Transverse colon (tissue), 4 donors: Measurements from ENCODE around the gene VEPH1. TPM values are rescaled to one million over a fixed set of nuclear protein-coding genes. Genes with fewer than 3 reads are reported as not detected.

Experiments
- DNase-seq: peaks from one replicate; pipeline ENCODE4 v3.0.0-alpha.2; 2019
- H3K27ac ChIP-seq, 4 donors: fragments of 200-600 bp; sonication (generic); 2 replicates each; pipeline ENCODE4 v1.5.1; 2016 to 2018; ENCODE audit warnings: inconsistent platforms in 4 of 4
- H3K27me3 ChIP-seq: fragments of 200-600 bp; sonication (generic); 2 replicates; pipeline ENCODE4 v1.5.1; 2017; ENCODE audit warnings: inconsistent platforms
- H3K36me3 ChIP-seq, 4 donors: fragments of 200-600 bp; sonication (generic); 2 replicates each; pipeline ENCODE4 v1.5.1; 2017 to 2019; ENCODE audit warnings: inconsistent platforms in 4 of 4
- H3K4me1 ChIP-seq, 4 donors: fragments of 200-600 bp; sonication (generic); 2 replicates each; pipeline ENCODE4 v1.5.1; 2017 to 2020; ENCODE audit warnings: inconsistent platforms in 4 of 4
- H3K4me3 ChIP-seq, 4 donors: fragments of 200-600 bp; sonication (generic); 1 replicate in 1 of 4; 2 replicates in 3 of 4; pipeline versions ENCODE4 v1.5.1 to v1.6.1; 2017 to 2019; ENCODE audit warnings: inconsistent platforms in 4 of 4
- H3K9me3 ChIP-seq, 2 donors: fragments of 200-600 bp; sonication (generic); 2 replicates each; pipeline ENCODE4 v1.5.1; 2017 to 2019; ENCODE audit warnings: inconsistent platforms in 2 of 2
- CTCF ChIP-seq, 5 experiments: fragments of 200-600 bp in 3 of 5; fragments of 450-650 bp in 2 of 5; sonication (generic) in 3 of 5; IDR thresholded peaks; 1 replicate in 2 of 5; 2 replicates in 3 of 5; pipeline ENCODE4 v1.5.1; 2016 to 2017; ENCODE audit warnings: antibody characterized with exemption in 5 of 5, inconsistent platforms in 3 of 5, mild to moderate bottlenecking in 2 of 5, moderate library complexity in 1 of 5
- EP300 ChIP-seq: sonication (generic); formaldehyde crosslinking; IDR thresholded peaks from one replicate; pipeline ENCODE4 v1.6.1; 2017; ENCODE audit warnings: antibody characterized with exemption, low read depth
- POLR2A ChIP-seq: fragments of 450-650 bp; IDR thresholded peaks from one replicate; pipeline ENCODE4 v1.6.1; 2016; ENCODE audit warnings: antibody characterized with exemption, mild to moderate bottlenecking, moderate library complexity
- POLR2AphosphoS5 ChIP-seq, 3 donors: sonication (generic); formaldehyde crosslinking; IDR thresholded peaks; one replicate each; pipeline ENCODE4 v1.6.1; 2016; ENCODE audit warnings: antibody characterized with exemption in 3 of 3
- WGBS, 2 donors: methylation state at CpG; one replicate each; pipeline ENCODE4 v1.1.5; 2018; ENCODE audit warnings: low coverage in 1 of 2; 5-methylcytosine and 5-hydroxymethylcytosine counted together
- in situ Hi-C, 4 donors: fragments of 200-750 bp; cut with MboI; loops; one replicate each; pipeline versions ENCODE4 v1.15.0 to v1.15.1; 2017; ENCODE audit warnings: low sequenced_read_pairs in 3 of 4, low pct_ligation_motif_present in 1 of 4, low pct_unique_long_range_greater_than_20kb in 1 of 4
- intact Hi-C: fragments of 100-400 bp; cut with DNase I; formaldehyde crosslinking; loops from one replicate; pipeline ENCODE4 v1.15.1; 2023; ENCODE audit warnings: low total_unique reads
- total RNA-seq, 4 donors: library from RNA; depleted of rRNA; stranded (reverse); fragments of >200 nt; gene quantifications; one replicate each; pipeline ENCODE4 v1.1.0, GENCODE V29; 2016

VEPH1 gene
- total RNA-seq, 4 donors from 2014 or later, result 0.20 to 4.1 (median 0.90) TPM

GRCh38 chr3:157259825-157260224 lies 243.4 kb downstream of the VEPH1 start:
- H3K27me3 ChIP-seq, result no peaks in the 10 kb centered on the region
- no peaks in the 10 kb centered on the region for H3K4me1 ChIP-seq
- in situ Hi-C loops (no loop called here), intact Hi-C loops (no loop called here)
- no peaks in the 10 kb centered on the region for H3K9me3 ChIP-seq
- no peak for DNase-seq
- 77 to 100% methylated on average over 1 to 2 of the region's 2 CpGs for WGBS, 2 donors
- H3K27ac ChIP-seq, result no peak overlapping the region
- H3K36me3 ChIP-seq, result no peaks in the 10 kb centered on the region
- no peak overlapping the region for H3K4me3 ChIP-seq
- no peak for TF ChIP-seq EP300
- TF ChIP-seq POLR2A, result no peak
- no peak for TF ChIP-seq CTCF (IDR thresholded peaks at IDR 0.05)
- no peak for TF ChIP-seq POLR2AphosphoS5 (IDR thresholded peaks at IDR 0.05)

DNA sequence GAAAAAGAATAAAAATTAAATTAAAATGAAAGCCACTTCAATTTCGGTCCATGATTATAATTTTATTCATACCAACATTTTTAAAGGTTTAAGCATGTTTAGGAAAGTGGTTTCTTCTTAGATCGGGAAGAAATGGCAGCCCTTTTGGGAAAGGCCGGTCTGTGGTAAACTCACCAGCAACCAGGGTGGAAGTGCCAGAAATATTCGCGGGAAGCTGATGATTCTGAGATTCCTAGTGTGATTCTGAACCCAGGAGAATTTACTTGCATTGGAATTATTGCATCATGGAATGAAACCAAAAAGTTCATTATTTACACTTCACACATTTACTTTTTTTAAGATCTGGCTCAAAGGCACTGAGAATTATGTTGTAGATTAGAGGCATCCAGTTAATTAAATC lies 246.1 kb downstream of the VEPH1 start:
- no peaks in the 10 kb centered on the region for H3K4me1 ChIP-seq
- no peaks in the 10 kb centered on the region for H3K36me3 ChIP-seq
- no peaks in the 10 kb centered on the region for H3K27me3 ChIP-seq
- WGBS, 2 donors, result 88 to 89% methylated on average over 5 of the region's 5 CpGs
- intact Hi-C loops (loop anchor here (1.0 kb wide), 1 partner anchor 23 kb away; no protein-coding TSS in a partner anchor), in situ Hi-C loops (no loop called here)
- DNase-seq, result no peak
- H3K27ac ChIP-seq, result no peak overlapping the region
- H3K9me3 ChIP-seq, result no peaks in the 10 kb centered on the region
- TF ChIP-seq CTCF (IDR thresholded peaks at IDR 0.05) (no peak), POLR2A (no peak), POLR2AphosphoS5 (IDR thresholded peaks at IDR 0.05) (no peak), EP300 (no peak)
- H3K4me3 ChIP-seq, result no peak overlapping the region

GRCh38 chr3:157255797-157256196 lies 247.4 kb downstream of the VEPH1 start:
- TF ChIP-seq POLR2A (no peak), CTCF (IDR thresholded peaks at IDR 0.05) (no peak), POLR2AphosphoS5 (IDR thresholded peaks at IDR 0.05) (no peak), EP300 (no peak)
- 20 to 40% methylated on average over 1 of the region's 1 CpG for WGBS, 2 donors
- Histone ChIP-seq H3K27me3 (no peaks in the 10 kb centered on the region), H3K9me3 (no peaks in the 10 kb centered on the region), H3K36me3 (no peaks in the 10 kb centered on the region), H3K27ac (no peak overlapping the region), H3K4me3 (no peak overlapping the region), H3K4me1 (no peaks in the 10 kb centered on the region)
- no peak for DNase-seq
- in situ Hi-C loops (no loop called here), intact Hi-C loops (no loop called here)

GRCh38 chr3:157251685-157252084 lies 251.5 kb downstream of the VEPH1 start:
- in situ Hi-C loops, result no loop called here
- no peaks in the 10 kb centered on the region for H3K9me3 ChIP-seq
- 94 to 97% methylated on average over 3 of the region's 3 CpGs for WGBS, 2 donors
- peaks cover 0 to 17% (median 2%) of the 10 kb centered on the region in 4 donors for H3K4me1 ChIP-seq
- no peak for DNase-seq
- H3K36me3 ChIP-seq, result no peaks in the 10 kb centered on the region
- TF ChIP-seq POLR2A (no peak), CTCF (IDR thresholded peaks at IDR 0.05) (no peak), POLR2AphosphoS5 (IDR thresholded peaks at IDR 0.05) (no peak), EP300 (no peak)
- H3K27me3 ChIP-seq, result no peaks in the 10 kb centered on the region
- H3K27ac ChIP-seq, result no peak overlapping the region
- H3K4me3 ChIP-seq, result no peak overlapping the region
- intact Hi-C loops, result no loop called here
